HG02642 (cell line): Measurements from ENCODE around the gene STYXL2.

ENCODE experiments used
- ATAC-seq: cut with Tn5 transposase; IDR thresholded peaks from one replicate; pipeline ENCODE4 v1.9.1; 2021; ENCODE audit warnings: mild to moderate bottlenecking; ENCODE audit not compliant: unreplicated experiment, poor library complexity

The STYXL2 gene

GRCh38 chr1:167105271-167106118, 11.6 kb downstream of the STYXL2 start:
- no peak for ATAC-seq

GRCh38 chr1:167106119-167106461, 12.2 kb downstream of the STYXL2 start:
- ATAC-seq, result no peak

GRCh38 chr1:167107456-167107855, 13.6 kb downstream of the STYXL2 start:
- no peak for ATAC-seq

DNA sequence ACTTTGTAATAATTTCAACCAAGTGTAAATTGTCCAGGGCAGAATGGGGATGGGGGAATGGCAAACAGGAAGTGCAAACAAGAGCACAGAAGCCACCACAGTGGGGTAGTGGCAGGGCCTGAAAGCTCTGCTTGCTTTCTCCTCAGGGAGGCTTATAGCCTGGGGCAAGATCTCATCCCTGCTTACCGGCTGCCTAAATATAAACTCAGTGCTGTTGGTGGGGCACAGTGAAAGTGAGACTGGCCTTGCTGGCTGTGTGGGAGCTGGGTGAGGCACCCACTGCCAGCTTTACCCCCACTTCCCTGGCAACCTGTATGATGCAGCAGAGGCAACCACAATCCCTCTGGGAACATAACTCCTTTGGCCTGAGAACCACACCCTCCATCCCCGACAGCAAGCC, 15.2 kb downstream of the STYXL2 start:
- ATAC-seq, result no peak

- ATAC-seq, result no peak
Observed at GRCh38 chr1:167110586-167110985, 16.7 kb downstream of the STYXL2 start.

- ATAC-seq, result no peak
Observed at GRCh38 chr1:167111868-167112709, 18.2 kb downstream of the STYXL2 start.

GRCh38 chr1:167114725-167115124, 20.9 kb downstream of the STYXL2 start:
- no peak for ATAC-seq

GRCh38 chr1:167115655-167116054, 21.8 kb downstream of the STYXL2 start:
- no peak for ATAC-seq

DNA sequence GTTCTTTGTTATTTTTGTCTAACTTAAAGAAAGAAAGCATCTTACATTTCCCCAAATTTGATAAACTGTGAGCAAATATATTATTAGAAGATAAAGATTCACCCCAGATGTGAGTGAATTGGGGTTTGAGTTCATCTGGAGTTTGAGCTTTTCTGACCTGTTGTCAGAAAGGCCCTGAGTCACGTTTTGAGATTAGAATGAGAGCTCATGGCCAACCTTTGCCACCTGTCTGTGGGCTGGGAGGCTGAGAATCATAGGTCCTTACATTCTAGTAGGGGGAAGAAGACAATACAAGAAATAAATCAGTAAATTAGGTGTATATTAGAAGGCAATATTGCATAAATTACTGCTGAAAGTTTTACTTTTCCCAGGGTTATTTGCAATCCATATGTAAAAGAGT, 22.3 kb downstream of the STYXL2 start:
- no peak for ATAC-seq

- no peak for ATAC-seq
Observed at GRCh38 chr1:167117225-167117624, 23.4 kb downstream of the STYXL2 start.

GRCh38 chr1:167118188-167118587, 24.3 kb downstream of the STYXL2 start:
- no peak for ATAC-seq

DNA sequence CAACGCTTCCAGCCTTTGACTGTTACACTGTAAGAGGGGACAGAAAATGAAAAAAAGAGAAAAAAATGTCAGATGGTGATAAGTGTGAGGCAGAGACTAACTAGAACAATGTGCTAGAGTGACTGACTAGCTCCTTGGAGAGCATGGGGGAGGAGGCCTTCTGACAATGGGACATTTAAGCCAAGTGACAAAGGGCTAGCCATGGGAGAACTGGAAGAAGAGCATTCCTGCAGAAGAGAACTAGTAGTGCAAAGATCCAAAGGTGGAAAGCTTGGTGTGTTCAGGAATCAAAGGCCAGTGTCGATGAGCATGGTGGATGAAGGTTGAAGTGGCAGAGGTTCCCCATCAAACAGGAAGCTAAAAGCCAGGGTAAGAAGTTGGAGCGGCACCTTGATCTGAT, 25.8 kb downstream of the STYXL2 start:
- no peak for ATAC-seq

DNA sequence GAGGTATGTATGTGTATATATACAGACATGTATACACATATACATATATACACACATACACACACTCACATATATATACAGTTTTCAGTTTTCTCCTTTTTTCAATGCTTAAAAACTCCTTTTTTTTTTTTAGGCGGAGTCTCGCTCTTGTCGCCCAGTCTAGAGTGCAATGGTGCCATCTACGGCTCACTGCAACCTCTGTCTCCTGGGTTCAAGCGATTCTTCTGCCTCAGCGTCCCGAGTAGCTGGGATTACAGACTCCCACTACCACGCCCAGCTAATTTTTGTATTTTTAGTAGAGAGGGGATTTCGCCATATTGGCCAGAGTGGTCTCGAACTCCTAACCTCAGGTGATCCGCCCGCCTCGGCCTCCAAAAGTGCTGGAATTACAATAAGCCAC, 27.0 kb downstream of the STYXL2 start:
- no peak for ATAC-seq

GRCh38 chr1:167121375-167122120, 27.7 kb downstream of the STYXL2 start:
- ATAC-seq, result no peak

DNA sequence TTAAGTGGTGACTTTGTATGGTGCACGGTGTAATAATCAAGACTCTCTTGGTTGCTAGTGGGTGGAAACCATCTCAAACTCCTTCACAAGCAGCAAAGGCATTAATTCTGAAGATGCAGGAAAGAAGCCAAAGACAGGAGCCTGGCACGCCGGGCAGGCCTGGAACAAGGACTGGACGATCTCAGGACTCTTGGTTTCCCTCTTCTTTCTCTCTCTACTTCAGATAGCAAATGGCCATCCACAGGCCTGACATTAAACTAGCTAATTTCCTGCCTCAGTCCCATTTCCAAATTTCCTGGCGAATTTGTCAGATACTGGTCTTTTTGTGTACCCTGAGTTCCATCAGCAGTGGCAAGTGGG, 28.2 kb downstream of the STYXL2 start:
- ATAC-seq, result no peak

DNA sequence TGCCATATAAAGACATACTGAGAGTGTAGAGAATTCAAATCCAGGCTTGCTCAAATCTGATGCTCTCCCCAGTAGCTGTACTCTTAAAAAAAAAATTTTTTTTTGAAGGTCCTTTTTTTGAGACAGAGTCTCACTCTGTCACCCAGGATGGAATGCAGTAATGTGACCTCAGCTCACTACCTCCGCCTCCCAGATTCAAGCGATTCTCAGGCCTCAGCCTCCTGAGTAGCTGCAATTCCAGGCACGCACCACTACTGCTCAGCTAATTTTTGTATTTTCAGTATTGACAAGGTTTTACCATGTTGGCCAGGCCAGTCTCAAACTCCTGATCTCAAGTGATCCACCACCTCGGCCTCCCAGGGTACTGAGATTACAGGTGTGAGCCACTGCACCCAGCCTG, 28.7 kb downstream of the STYXL2 start:
- no peak for ATAC-seq

- no peak for ATAC-seq
Observed at GRCh38 chr1:167126317-167126716, 32.4 kb downstream of the STYXL2 start.

DNA sequence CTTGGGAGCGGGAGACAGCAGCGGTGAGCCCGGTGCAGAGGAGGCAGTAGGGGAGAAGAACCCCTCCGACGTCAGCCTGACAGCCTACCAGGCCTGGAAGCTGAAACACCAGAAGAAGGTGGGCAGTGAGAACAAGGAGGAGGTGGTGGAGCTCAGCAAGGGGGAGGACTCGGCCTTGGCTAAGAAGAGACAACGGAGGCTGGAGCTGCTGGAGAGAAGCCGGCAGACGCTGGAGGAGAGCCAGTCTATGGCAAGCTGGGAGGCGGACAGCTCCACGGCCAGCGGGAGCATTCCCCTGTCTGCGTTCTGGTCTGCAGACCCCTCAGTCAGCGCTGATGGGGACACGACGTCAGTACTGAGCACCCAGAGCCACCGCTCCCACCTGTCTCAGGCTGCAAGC, 32.9 kb downstream of the STYXL2 start:
- ATAC-seq, result no peak

GRCh38 chr1:167127236-167127635, 33.4 kb downstream of the STYXL2 start:
- no peak for ATAC-seq

GRCh38 chr1:167127661-167128060, 33.8 kb downstream of the STYXL2 start:
- ATAC-seq, result no peak
